ENCODE measurements around the gene IER5L. TPM values are rescaled to one million over a fixed set of nuclear protein-coding genes. Genes with fewer than 3 reads are reported as not detected.
A peak's percentile ranks its signal among the peaks of the same experiment; 100 is the strongest.
"Not testable (repeated sequence)": the region's sequence is repeated elsewhere in the genome, so short reads cannot be mapped to it uniquely, and the experiment has no call there.

The IER5L gene
- total RNA-seq, 6 donors from 2014 or later, result 3.7 to 17.0 (median 10.3) TPM

DNA sequence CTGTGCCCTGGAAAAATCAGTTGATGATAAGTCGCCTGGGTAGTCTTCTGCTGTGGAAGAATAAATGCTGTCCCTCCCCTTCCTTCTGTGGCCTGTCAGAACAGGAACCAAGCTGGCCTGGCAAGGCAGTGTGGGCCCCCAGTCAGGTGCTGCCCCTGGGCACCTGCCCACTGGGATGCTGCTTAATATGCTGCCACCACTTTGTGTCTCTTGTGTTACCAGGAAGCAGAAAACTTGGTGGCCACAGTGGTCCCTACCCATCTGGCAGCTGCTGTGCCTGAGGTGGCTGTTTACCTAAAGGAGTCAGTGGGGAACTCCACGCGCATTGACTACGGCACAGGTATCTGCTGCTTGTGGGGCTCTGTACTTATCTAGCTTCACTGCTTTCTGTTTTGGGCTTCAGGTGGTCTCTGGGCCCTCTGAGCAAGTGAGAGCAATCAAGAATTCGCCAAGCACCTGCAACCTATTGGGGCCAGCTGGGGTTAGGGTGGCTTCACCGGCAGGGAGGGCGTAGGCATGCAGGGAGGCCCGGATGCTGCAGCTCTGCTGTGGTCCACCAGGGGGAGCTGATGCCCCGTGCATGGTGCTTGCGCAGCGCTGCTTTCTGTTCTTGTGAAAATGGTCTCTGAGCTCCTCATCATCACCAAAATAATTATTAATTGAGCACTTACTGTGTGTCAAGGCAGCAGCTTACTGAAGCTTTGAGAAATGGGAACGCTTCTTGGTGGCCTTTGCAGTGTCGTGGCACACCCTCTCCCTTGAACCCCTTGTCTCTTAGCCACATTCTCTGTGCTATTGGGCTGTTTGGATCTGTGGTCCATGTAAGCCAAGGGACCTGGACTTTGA is 46.5 kb downstream of the IER5L start:
- Histone ChIP-seq H3K27me3 (no peaks in the 10 kb centered on the region), H3K4me1 (peaks cover 6 to 17% (median 11%) of the 10 kb centered on the region in 4 donors), H3K9me3 (no peaks in the 10 kb centered on the region), H3K36me3 (peaks cover 14 to 71% (median 37%) of the 10 kb centered on the region in 4 donors), H3K4me3 (no peak overlapping the region), H3K27ac (no peak overlapping the region)
- TF ChIP-seq, protein P1, sequence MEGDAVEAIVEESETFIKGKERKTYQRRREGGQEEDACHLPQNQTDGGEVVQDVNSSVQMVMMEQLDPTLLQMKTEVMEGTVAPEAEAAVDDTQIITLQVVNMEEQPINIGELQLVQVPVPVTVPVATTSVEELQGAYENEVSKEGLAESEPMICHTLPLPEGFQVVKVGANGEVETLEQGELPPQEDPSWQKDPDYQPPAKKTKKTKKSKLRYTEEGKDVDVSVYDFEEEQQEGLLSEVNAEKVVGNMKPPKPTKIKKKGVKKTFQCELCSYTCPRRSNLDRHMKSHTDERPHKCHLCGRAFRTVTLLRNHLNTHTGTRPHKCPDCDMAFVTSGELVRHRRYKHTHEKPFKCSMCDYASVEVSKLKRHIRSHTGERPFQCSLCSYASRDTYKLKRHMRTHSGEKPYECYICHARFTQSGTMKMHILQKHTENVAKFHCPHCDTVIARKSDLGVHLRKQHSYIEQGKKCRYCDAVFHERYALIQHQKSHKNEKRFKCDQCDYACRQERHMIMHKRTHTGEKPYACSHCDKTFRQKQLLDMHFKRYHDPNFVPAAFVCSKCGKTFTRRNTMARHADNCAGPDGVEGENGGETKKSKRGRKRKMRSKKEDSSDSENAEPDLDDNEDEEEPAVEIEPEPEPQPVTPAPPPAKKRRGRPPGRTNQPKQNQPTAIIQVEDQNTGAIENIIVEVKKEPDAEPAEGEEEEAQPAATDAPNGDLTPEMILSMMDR (IDR thresholded peaks at IDR 0.05), result peak; percentile 93 to 99 (median 97)
- TF ChIP-seq EP300 (IDR thresholded peaks at IDR 0.05), result no peak
- peak; percentile 83 to 91 for DNase-seq
- 42 to 79% methylated on average over 6 to 13 of the region's 13 CpGs for WGBS, 2 donors
- peak; percentile 87 to 95 for ATAC-seq (ENCODE audit: low FRiP score in 2 of 2)

DNA sequence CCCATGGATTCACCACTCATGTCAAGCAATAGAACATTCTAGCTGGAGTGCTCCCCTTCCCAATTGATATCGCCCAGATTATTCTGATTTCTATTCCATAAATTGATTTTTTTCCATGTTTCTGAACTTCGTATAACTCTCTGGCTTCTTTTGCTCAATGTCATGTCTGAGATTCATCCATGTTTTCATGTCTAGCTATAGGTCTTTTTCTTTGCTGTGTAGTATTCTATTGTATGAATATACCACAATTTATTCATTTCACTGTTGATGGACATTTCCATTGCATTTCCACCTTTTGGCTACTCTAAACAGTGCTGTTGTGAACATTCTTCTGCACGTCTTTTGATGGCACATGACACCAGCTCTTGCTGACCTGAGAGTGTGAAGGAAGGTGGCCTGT is 47.3 kb downstream of the IER5L start:
- no peak for ATAC-seq (ENCODE audit: low FRiP score in 2 of 2)
- DNase-seq, result no peak
- H3K4me3 ChIP-seq, result no peak overlapping the region
- H3K27ac ChIP-seq, result no peak overlapping the region
- peaks cover 6 to 18% (median 11%) of the 10 kb centered on the region in 4 donors for H3K4me1 ChIP-seq
- H3K36me3 ChIP-seq, result peaks cover 10 to 68% (median 31%) of the 10 kb centered on the region in 4 donors
- no peaks in the 10 kb centered on the region for H3K27me3 ChIP-seq
- 65 to 80% methylated on average over 3 of the region's 3 CpGs for WGBS, 2 donors
- no peak for TF ChIP-seq POLR2AphosphoS5 (IDR thresholded peaks at IDR 0.05)
- no peak for TF ChIP-seq EP300 (IDR thresholded peaks at IDR 0.05)
- TF ChIP-seq POLR2A (IDR thresholded peaks at IDR 0.05), result no peak
- TF ChIP-seq, protein P1 (IDR thresholded peaks at IDR 0.05), result no peak
- H3K9me3 ChIP-seq, result no peaks in the 10 kb centered on the region

DNA sequence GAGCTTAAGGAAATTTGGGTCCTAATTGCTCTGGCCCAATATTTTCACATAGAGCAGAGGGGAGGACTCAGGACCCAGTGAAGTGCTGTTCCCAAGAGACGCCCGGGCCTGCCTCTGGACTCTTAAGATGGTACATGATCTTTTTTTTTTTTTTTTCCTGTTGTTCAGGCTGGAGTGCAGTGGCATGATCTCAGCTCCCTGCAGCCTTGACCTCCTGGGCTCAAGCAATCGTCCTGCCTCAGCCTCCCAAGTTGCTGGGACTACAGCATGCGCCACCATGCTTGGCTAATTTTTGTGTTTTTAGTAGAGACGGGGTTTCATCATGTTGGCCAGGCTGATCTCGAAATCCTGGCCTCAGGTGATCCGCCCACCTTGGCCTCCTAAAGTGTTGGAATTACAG is 47.8 kb downstream of the IER5L start:
- peaks cover 6 to 18% (median 11%) of the 10 kb centered on the region in 4 donors for H3K4me1 ChIP-seq
- not testable (repeated sequence) for ATAC-seq (ENCODE audit: low FRiP score in 2 of 2); H3K27me3 ChIP-seq; H3K27ac ChIP-seq; H3K4me3 ChIP-seq; DNase-seq; H3K9me3 ChIP-seq
- 88 to 90% methylated on average over 7 of the region's 7 CpGs for WGBS, 2 donors
- H3K36me3 ChIP-seq, result peaks cover 10 to 68% (median 26%) of the 10 kb centered on the region in 4 donors

DNA sequence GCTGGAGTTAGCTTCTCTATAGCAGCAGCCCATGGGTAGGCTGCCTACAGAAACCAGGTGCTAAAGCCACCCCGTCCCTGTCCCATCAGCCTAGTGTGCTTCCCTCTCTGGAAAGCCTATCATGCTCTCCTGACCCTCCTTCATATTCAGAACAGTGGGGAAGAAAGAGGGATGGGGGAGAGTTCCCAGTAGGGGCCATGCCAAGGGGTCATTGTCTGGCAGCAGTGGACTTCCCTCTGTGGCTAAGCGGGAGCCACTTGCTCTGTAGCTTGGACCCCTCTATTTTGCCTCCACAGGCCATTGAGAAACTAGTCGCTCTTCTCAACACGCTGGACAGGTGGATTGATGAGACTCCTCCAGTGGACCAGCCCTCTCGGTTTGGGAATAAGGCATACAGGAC is 49.4 kb downstream of the IER5L start:
- Histone ChIP-seq H3K4me3 (no peak overlapping the region), H3K9me3 (no peaks in the 10 kb centered on the region), H3K4me1 (peaks cover 6 to 18% (median 11%) of the 10 kb centered on the region in 4 donors), H3K27ac (no peak overlapping the region), H3K27me3 (no peaks in the 10 kb centered on the region), H3K36me3 (peaks cover 6 to 74% (median 33%) of the 10 kb centered on the region in 4 donors)
- TF ChIP-seq, protein P1 (IDR thresholded peaks at IDR 0.05), result no peak
- TF ChIP-seq POLR2AphosphoS5 (IDR thresholded peaks at IDR 0.05) (no peak), EP300 (IDR thresholded peaks at IDR 0.05) (no peak), POLR2A (IDR thresholded peaks at IDR 0.05) (no peak)
- 92 to 100% methylated on average over 2 to 5 of the region's 5 CpGs for WGBS, 2 donors
- no peak for DNase-seq
- ATAC-seq (ENCODE audit: low FRiP score in 2 of 2), result no peak

DNA sequence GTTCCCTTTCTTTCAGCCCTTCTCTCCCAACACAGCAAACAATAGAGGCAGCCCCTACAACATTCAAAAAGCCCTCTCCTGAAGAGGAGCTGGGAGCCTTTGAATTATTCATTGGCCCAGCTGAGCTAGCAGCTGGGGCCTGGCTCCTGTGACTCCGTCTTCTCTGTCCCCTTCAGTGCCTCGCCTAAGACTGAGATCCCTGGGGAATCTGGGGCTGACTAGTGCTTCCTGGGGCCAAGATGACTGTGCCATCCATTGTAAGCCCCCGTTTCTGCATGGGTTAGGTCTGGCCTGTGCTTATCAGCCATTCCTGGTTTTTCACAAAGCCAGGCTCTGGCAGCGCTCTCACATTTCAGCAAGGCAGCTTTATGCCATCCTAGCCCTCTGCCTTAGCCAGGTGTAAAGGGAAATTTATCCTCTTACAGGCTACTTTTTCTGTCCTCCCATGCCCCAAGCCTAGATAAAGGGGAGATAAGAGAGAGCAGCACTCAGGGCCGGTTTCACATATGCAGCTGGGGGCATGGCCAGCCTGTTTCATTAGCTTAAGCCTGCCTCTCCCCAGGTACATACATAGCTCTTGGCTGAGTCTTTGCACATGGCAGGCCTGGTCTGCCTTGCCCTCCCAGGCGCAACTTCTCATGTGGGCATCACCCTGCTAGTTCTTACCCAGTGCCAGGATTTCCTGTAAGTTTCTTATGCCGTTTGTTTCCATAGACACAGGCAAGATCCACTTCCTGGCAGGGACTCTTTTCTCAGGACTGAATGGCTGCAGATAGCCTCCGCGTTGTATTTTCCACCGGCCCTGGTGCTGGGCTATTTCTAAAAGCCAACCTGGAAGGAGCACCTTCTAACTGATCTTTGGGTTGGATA is 51.1 kb downstream of the IER5L start:
- H3K4me3 ChIP-seq, result no peak overlapping the region
- no peaks in the 10 kb centered on the region for H3K9me3 ChIP-seq
- DNase-seq (no peak), ATAC-seq (ENCODE audit: low FRiP score in 2 of 2) (no peak)
- H3K36me3 ChIP-seq, result peaks cover 5 to 76% (median 43%) of the 10 kb centered on the region in 4 donors
- 67 to 73% methylated on average over 10 of the region's 10 CpGs for WGBS, 2 donors
- TF ChIP-seq, protein P1 (IDR thresholded peaks at IDR 0.05), result no peak
- no peak for TF ChIP-seq POLR2AphosphoS5 (IDR thresholded peaks at IDR 0.05)
- TF ChIP-seq EP300 (IDR thresholded peaks at IDR 0.05), result no peak
- no peak for TF ChIP-seq POLR2A (IDR thresholded peaks at IDR 0.05)
- no peak overlapping the region for H3K27ac ChIP-seq
- no peaks in the 10 kb centered on the region for H3K27me3 ChIP-seq
- peaks cover 6 to 17% (median 10%) of the 10 kb centered on the region in 4 donors for H3K4me1 ChIP-seq
